H9 (cell line): Measurements from ENCODE around the gene HCAR3. TPM values are rescaled to one million over a fixed set of nuclear protein-coding genes. Genes with fewer than 3 reads are reported as not detected.

Experiments used
- DNase-seq: peaks from one replicate; pipeline ENCODE4 v3.0.0-alpha.2; 2017
- H2AFZ ChIP-seq: one replicate; pipeline ENCODE4 v1.6.1; 2013; ENCODE audit warnings: mild to moderate bottlenecking, low read length, control low read depth, moderate library complexity
- H2AK5ac ChIP-seq: 2 replicates; pipeline ENCODE4 v1.6.1; 2013; ENCODE audit warnings: low read length, control low read depth, mixed read lengths; ENCODE audit not compliant: insufficient read length
- H2BK120ac ChIP-seq: one replicate; pipeline ENCODE4 v1.6.1; 2013; ENCODE audit warnings: low read depth, mild to moderate bottlenecking, low read length, control low read depth, inconsistent platforms; ENCODE audit not compliant: poor library complexity, severe bottlenecking
- H2BK12ac ChIP-seq: 2 replicates; pipeline ENCODE4 v1.6.1; 2013; ENCODE audit warnings: low read length, control low read depth, mixed read lengths, low read depth; ENCODE audit not compliant: insufficient read length
- H2BK15ac ChIP-seq: 2 replicates; pipeline ENCODE4 v1.6.1; 2013; ENCODE audit warnings: low read depth, low read length, control low read depth
- H2BK20ac ChIP-seq: one replicate; pipeline ENCODE4 v1.6.1; 2013; ENCODE audit warnings: low read depth, mild to moderate bottlenecking, low read length, control low read depth, inconsistent platforms; ENCODE audit not compliant: poor library complexity, severe bottlenecking
- H2BK5ac ChIP-seq: 2 replicates; pipeline ENCODE4 v1.6.1; 2013; ENCODE audit warnings: low read length, control low read depth, mixed read lengths; ENCODE audit not compliant: insufficient read length
- H3K14ac ChIP-seq: 2 replicates; pipeline ENCODE4 v1.6.1; 2013; ENCODE audit warnings: low read length, control low read depth; ENCODE audit not compliant: insufficient read depth
- H3K18ac ChIP-seq: 2 replicates; pipeline ENCODE4 v1.6.1; 2013; ENCODE audit warnings: low read depth, mild to moderate bottlenecking, mixed read lengths, low read length, control low read depth; ENCODE audit not compliant: insufficient read length
- H3K23ac ChIP-seq: 2 replicates; pipeline ENCODE4 v1.6.1; 2013; ENCODE audit warnings: low read length, control low read depth, mixed read lengths, low read depth; ENCODE audit not compliant: insufficient read length
- H3K23me2 ChIP-seq: 2 replicates; pipeline ENCODE4 v1.6.1; 2013; ENCODE audit warnings: low read depth, mild to moderate bottlenecking, mixed read lengths, low read length, control low read depth; ENCODE audit not compliant: insufficient read length, poor library complexity, severe bottlenecking
- H3K27ac ChIP-seq: 2 replicates; pipeline ENCODE4 v1.5.1; 2013; ENCODE audit warnings: low read length, control low read depth, mixed read lengths, low read depth; ENCODE audit not compliant: insufficient read length
- H3K27me3 ChIP-seq: 2 replicates; pipeline ENCODE4 v1.6.1; 2013; ENCODE audit warnings: low read length, control low read depth, inconsistent platforms; ENCODE audit not compliant: insufficient read depth
- H3K4ac ChIP-seq: 2 replicates; pipeline ENCODE4 v1.6.1; 2013; ENCODE audit warnings: low read depth, mild to moderate bottlenecking, control low read depth, inconsistent platforms, low read length, moderate library complexity
- H3K4me1 ChIP-seq: 2 replicates; pipeline ENCODE4 v1.6.1; 2013; ENCODE audit warnings: low read length, control low read depth, inconsistent platforms; ENCODE audit not compliant: insufficient read depth
- H3K4me2 ChIP-seq: 2 replicates; pipeline ENCODE4 v1.6.1; 2013; ENCODE audit warnings: low read length, control low read depth, mixed read lengths; ENCODE audit not compliant: insufficient read length, insufficient read depth
- H3K56ac ChIP-seq: 2 replicates; pipeline ENCODE4 v1.6.1; 2013; ENCODE audit warnings: low read depth, mild to moderate bottlenecking, mixed read lengths, low read length, control low read depth; ENCODE audit not compliant: insufficient read length
- H3K79me1 ChIP-seq: 2 replicates; pipeline ENCODE4 v1.6.1; 2013; ENCODE audit warnings: low read depth, mild to moderate bottlenecking, moderate library complexity, low read length, control low read depth, inconsistent platforms; ENCODE audit not compliant: insufficient read depth, poor library complexity, severe bottlenecking
- H3K79me2 ChIP-seq: 2 replicates; pipeline ENCODE4 v1.6.1; 2013; ENCODE audit warnings: low read length, control low read depth, inconsistent platforms; ENCODE audit not compliant: insufficient read depth
- H3K9ac ChIP-seq: 2 replicates; pipeline ENCODE4 v1.6.1; 2013; ENCODE audit warnings: low read length, control low read depth, mixed read lengths; ENCODE audit not compliant: insufficient read length; ENCODE audit errors: extremely low read depth
- H3K9me3 ChIP-seq: one replicate; pipeline ENCODE4 v1.6.1; 2013; ENCODE audit warnings: low read depth, low read length, inconsistent platforms; ENCODE audit not compliant: control insufficient read depth
- H3T11ph ChIP-seq: one replicate; pipeline ENCODE4 v1.6.1; 2013; ENCODE audit warnings: mild to moderate bottlenecking, low read length, control low read depth, inconsistent platforms
- H4K20me1 ChIP-seq: one replicate; pipeline ENCODE4 v1.6.1; 2013; ENCODE audit not compliant: control insufficient read depth, insufficient read length, insufficient read depth
- H4K5ac ChIP-seq: 2 replicates; pipeline ENCODE4 v1.6.1; 2013; ENCODE audit warnings: low read depth, mild to moderate bottlenecking, mixed read lengths, low read length, control low read depth; ENCODE audit not compliant: insufficient read length
- H4K8ac ChIP-seq: replicated peaks from 2 replicates; pipeline ENCODE4 v1.6.1; 2013; ENCODE audit warnings: low read length, control low read depth, mixed read lengths, low read depth; ENCODE audit not compliant: insufficient read length
- H4K91ac ChIP-seq: 2 replicates; pipeline ENCODE4 v1.6.1; 2013; ENCODE audit warnings: low read depth, mild to moderate bottlenecking, moderate library complexity, mixed read lengths, low read length, control low read depth; ENCODE audit not compliant: insufficient read length
- H3K27ac Mint-ChIP-seq, 3 experiments: 2 replicates in 2 of 3; 3 replicates in 1 of 3; pipeline ENCODE4 v1.8.0; 2020 to 2021; ENCODE audit warnings: mixed read lengths in 3 of 3, mild to moderate bottlenecking in 1 of 3, moderate library complexity in 1 of 3
- H3K27me3 Mint-ChIP-seq: 2 replicates; pipeline ENCODE4 v1.8.0; 2021; ENCODE audit warnings: low read depth, mild to moderate bottlenecking, moderate library complexity, mixed read lengths
- H3K36me3 Mint-ChIP-seq, 3 experiments: 2 replicates in 2 of 3; 3 replicates in 1 of 3; pipeline ENCODE4 v1.8.0; 2020 to 2021; ENCODE audit warnings: low read depth in 3 of 3, mixed read lengths in 3 of 3; ENCODE audit not compliant: insufficient read depth in 1 of 3
- H3K4me1 Mint-ChIP-seq, 2 experiments: 2 replicates each; pipeline ENCODE4 v1.8.0; 2020; ENCODE audit warnings: mixed read lengths in 2 of 2
- H3K4me3 Mint-ChIP-seq, 2 experiments: 2 replicates in 1 of 2; 3 replicates in 1 of 2; pipeline ENCODE4 v1.8.0; 2020 to 2021; ENCODE audit warnings: mild to moderate bottlenecking in 2 of 2, mixed read lengths in 2 of 2, moderate library complexity in 1 of 2
- H3K9me3 Mint-ChIP-seq, 2 experiments: 2 replicates in 1 of 2; 3 replicates in 1 of 2; pipeline ENCODE4 v1.8.0; 2020; ENCODE audit warnings: mild to moderate bottlenecking in 2 of 2, mixed read lengths in 2 of 2, moderate library complexity in 1 of 2
- WGBS: extraction: QIAGEN DNeasy Blood & Tissue Kit; methylation state at CpG from one replicate; pipeline ENCODE4 v1.1.7; 2013; ENCODE audit warnings: missing lambda C conversion rate, low lambda C conversion rate, mixed read lengths; ENCODE audit not compliant: insufficient read length; ENCODE audit errors: extremely low coverage; 5-methylcytosine and 5-hydroxymethylcytosine counted together
- total RNA-seq: library from RNA; stranded (reverse); gene quantifications from 2 replicates; pipeline ENCODE4 v1.2.1, GENCODE V29; 2021
- TF ChIP-seq, protein P1 (sequence below): fragments of 200-600 bp; sonication (generic); conservative IDR thresholded peaks from 3 replicates; pipeline ENCODE4 v1.8.0; 2021; ENCODE audit warnings: antibody characterized with exemption, mild to moderate bottlenecking

The HCAR3 gene
- total RNA-seq, 1 experiment from 2014 or later: not detected

DNA sequence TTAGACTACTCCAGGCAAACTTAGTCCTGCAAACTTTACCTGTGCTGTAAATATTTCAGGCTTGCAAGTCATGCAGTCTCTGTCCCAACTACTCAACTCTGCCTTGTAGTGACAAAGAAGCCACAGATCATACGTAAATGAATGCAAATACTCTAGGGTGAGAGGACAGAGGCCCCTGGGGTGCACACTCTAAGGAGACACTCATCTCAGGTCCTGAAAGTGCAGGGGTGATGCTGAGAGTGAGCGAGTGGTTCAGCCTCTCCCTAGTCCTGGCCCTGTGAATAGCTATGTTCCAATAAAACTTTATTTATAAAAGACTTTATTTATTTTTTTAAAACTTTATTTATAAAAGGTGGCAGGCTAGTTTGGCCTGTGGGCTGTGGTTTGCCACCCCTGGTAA, 48.3 kb downstream of the HCAR3 start:
- Histone ChIP-seq H2BK5ac (no peak overlapping the region), H3K18ac (no peak overlapping the region), H3T11ph (no peak overlapping the region), H3K14ac (no peak overlapping the region), H2BK120ac (no peak overlapping the region), H3K56ac (no peak overlapping the region), H2AFZ (no peak overlapping the region), H3K4me1 (peaks cover 3% of the 10 kb centered on the region; the same call in 1 of the 2 replicates), H3K9ac (no peak overlapping the region), H3K4ac (no peak overlapping the region), H2BK12ac (no peak overlapping the region), H3K9me3 (no peaks in the 10 kb centered on the region), H2BK15ac (no peak overlapping the region), H2BK20ac (no peak overlapping the region), H4K20me1 (no peaks in the 10 kb centered on the region), H4K5ac (no peak overlapping the region), H4K91ac (no peak overlapping the region), H3K23ac (no peak overlapping the region), H3K79me1 (no peaks in the 10 kb centered on the region), H3K4me2 (no peak overlapping the region), H2AK5ac (no peak overlapping the region), H3K79me2 (no peaks in the 10 kb centered on the region), H3K23me2 (no peaks in the 10 kb centered on the region), H3K27me3 (no peaks in the 10 kb centered on the region), H3K27ac (no peak overlapping the region), H4K8ac (no peak overlapping the region)
- no CpG with 5 or more reads among the region's 2 CpGs for WGBS
- peak; percentile 42 for DNase-seq
- no peak overlapping the region for H3K4me3 Mint-ChIP-seq
- TF ChIP-seq, protein P1, sequence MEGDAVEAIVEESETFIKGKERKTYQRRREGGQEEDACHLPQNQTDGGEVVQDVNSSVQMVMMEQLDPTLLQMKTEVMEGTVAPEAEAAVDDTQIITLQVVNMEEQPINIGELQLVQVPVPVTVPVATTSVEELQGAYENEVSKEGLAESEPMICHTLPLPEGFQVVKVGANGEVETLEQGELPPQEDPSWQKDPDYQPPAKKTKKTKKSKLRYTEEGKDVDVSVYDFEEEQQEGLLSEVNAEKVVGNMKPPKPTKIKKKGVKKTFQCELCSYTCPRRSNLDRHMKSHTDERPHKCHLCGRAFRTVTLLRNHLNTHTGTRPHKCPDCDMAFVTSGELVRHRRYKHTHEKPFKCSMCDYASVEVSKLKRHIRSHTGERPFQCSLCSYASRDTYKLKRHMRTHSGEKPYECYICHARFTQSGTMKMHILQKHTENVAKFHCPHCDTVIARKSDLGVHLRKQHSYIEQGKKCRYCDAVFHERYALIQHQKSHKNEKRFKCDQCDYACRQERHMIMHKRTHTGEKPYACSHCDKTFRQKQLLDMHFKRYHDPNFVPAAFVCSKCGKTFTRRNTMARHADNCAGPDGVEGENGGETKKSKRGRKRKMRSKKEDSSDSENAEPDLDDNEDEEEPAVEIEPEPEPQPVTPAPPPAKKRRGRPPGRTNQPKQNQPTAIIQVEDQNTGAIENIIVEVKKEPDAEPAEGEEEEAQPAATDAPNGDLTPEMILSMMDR: no peak
- no peaks in the 10 kb centered on the region for H3K36me3 Mint-ChIP-seq
- H3K4me1 Mint-ChIP-seq: peaks cover 9 to 15% of the 10 kb centered on the region in 2 experiments
- peaks cover 0 to 3% of the 10 kb centered on the region in 2 experiments; a peak in 1 of 5 replicates for H3K9me3 Mint-ChIP-seq
- no peaks in the 10 kb centered on the region; the same call in 1 of the 2 replicates for H3K27me3 Mint-ChIP-seq
- peak overlapping the region; percentile 5 to 80 (median 30); a peak in 4 of 7 replicates for H3K27ac Mint-ChIP-seq
